ENCODE measurements around the gene FTSJ1.

- TF ChIP-seq CTCF (IDR thresholded peaks at IDR 0.05) (no peak), EP300 (IDR thresholded peaks at IDR 0.05) (no peak)
Observed at GRCh38 chrX:48471504-48471903, 4.5 kb upstream of the FTSJ1 start.

All from ovary (tissue), 3 donors.